Measurements from ENCODE around the gene NUP43.

- TF ChIP-seq POLR2A (IDR thresholded peaks at IDR 0.05) (no peak), CTCF (IDR thresholded peaks at IDR 0.05) (no peak)
Measured at GRCh38 chr6:149769676-149770075, 23.3 kb upstream of the NUP43 start.
